Measurements from ENCODE around the gene MTG1. TPM values are rescaled to one million over a fixed set of nuclear protein-coding genes. Genes with fewer than 3 reads are reported as not detected.

Gene MTG1
- total and polyA plus RNA-seq, 2 donors (not counting 1 experiment from before 2014, with no cell fraction given), result 90.0 to 117 TPM

- Mint-ChIP-seq H3K27me3 (peaks cover 5% of the 10 kb centered on the region), H3K27ac (no peak overlapping the region), H3K4me3 (no peak overlapping the region), H3K4me1 (peaks cover 5% of the 10 kb centered on the region), H3K9me3 (ENCODE audit: insufficient read depth) (no peaks in the 10 kb centered on the region)
- TF ChIP-seq EZH2 (IDR thresholded peaks at IDR 0.05; ENCODE audit: borderline replicate concordance, insufficient read depth, low read depth, low read length, poor library complexity, severe bottlenecking), result no peak
- TF ChIP-seq, protein P1, sequence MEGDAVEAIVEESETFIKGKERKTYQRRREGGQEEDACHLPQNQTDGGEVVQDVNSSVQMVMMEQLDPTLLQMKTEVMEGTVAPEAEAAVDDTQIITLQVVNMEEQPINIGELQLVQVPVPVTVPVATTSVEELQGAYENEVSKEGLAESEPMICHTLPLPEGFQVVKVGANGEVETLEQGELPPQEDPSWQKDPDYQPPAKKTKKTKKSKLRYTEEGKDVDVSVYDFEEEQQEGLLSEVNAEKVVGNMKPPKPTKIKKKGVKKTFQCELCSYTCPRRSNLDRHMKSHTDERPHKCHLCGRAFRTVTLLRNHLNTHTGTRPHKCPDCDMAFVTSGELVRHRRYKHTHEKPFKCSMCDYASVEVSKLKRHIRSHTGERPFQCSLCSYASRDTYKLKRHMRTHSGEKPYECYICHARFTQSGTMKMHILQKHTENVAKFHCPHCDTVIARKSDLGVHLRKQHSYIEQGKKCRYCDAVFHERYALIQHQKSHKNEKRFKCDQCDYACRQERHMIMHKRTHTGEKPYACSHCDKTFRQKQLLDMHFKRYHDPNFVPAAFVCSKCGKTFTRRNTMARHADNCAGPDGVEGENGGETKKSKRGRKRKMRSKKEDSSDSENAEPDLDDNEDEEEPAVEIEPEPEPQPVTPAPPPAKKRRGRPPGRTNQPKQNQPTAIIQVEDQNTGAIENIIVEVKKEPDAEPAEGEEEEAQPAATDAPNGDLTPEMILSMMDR (IDR thresholded peaks at IDR 0.05), result peak; percentile 29
- DNase-seq (peak; percentile 9), ATAC-seq (ENCODE audit: low read depth) (no peak)
- Histone ChIP-seq H4K20me1 (ENCODE audit: control insufficient read depth, insufficient read depth, low read length, poor library complexity, severe bottlenecking) (no peaks in the 10 kb centered on the region), H3K79me2 (ENCODE audit: control insufficient read depth, insufficient read depth, low read length) (no peaks in the 10 kb centered on the region), H3K9me3 (ENCODE audit: control extremely low read depth in 1 of 3, control insufficient read depth in 2 of 3, insufficient read depth in 1 of 3, low read length in 2 of 3) (peaks cover 0 to 5% (median 0%) of the 10 kb centered on the region in 3 donors), H3K4me3 (ENCODE audit: control extremely low read depth in 1 of 5, extremely low read depth in 1 of 5, insufficient read depth in 1 of 5, low read depth in 2 of 5, low read length in 4 of 5) (no peak overlapping the region), H3K27ac (ENCODE audit: low read length in 2 of 2) (no peak overlapping the region), H3K4me2 (replicated peaks; ENCODE audit: low read depth, low read length, poor library complexity, severe bottlenecking) (no peak overlapping the region), H3K36me3 (replicated peaks in 1 of 2; ENCODE audit: control extremely low read depth in 1 of 2, control insufficient read depth in 1 of 2, extremely low read depth in 1 of 2, insufficient read depth in 2 of 2, low read length in 1 of 2) (no peaks in the 10 kb centered on the region), H3K27me3 (replicated peaks in 1 of 4; ENCODE audit: control extremely low read depth in 1 of 4, control insufficient read depth in 3 of 4, insufficient read depth in 4 of 4, low read length in 3 of 4) (peaks cover 0 to 2% (median 0%) of the 10 kb centered on the region in 4 experiments), H2AFZ (ENCODE audit: insufficient read depth, low read depth, low read length, poor library complexity, severe bottlenecking) (no peak overlapping the region), H3K9ac (ENCODE audit: low read length) (no peak overlapping the region), H3K4me1 (ENCODE audit: control insufficient read depth in 2 of 2, insufficient read depth in 2 of 2, low read length in 2 of 2) (peaks cover 0 to 7% of the 10 kb centered on the region in 2 donors)
- ChIA-PET CTCF (interaction anchor here (3.0 kb wide), 1 partner anchor 109 kb away, joined by 22 read pairs; no protein-coding TSS in a partner anchor), POLR2A (no interaction called here)
- whole genome bisulfite sequencing (ENCODE audit: insufficient coverage), result 79% methylated on average over 7 of the region's 11 CpGs
- intact Hi-C loops (cut with micrococcal nuclease), result loop anchor here (10.0 kb wide), 1 partner anchor 86 kb away; the partner anchor contains the start of gene CYP2E1
Measured at GRCh38 chr10:133438711-133439273, 44.8 kb downstream of the MTG1 start.

Data from B cell (primary cell).